ENCODE measurements around the gene TFAP2C. TPM values are rescaled to one million over a fixed set of nuclear protein-coding genes. Genes with fewer than 3 reads are reported as not detected.

TFAP2C gene
- total RNA-seq, 1 experiment from 2014 or later, result not detected

DNA sequence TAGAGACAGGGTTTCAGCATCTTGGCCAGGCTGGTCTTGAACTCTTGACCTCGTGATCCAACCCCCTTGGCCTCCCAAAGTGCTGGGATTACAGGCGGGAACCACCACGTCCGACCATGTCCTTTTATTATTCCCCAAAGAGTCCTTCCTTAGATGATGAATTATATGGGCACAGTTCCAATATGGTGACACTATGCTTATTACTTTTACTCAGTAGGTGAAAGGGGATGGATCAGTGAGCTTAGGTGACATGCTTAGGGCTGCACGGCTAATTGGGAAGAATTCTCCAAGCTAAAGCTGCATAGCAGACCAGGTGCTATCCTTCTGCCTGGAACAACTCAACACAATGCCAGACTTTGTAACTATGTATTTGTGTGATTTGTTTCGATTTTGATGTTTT, 38.2 kb upstream of the TFAP2C start:
- H3K4me2 ChIP-seq (ENCODE audit: low read depth, low read length, poor library complexity, severe bottlenecking), result no peak overlapping the region
- no peak overlapping the region for H3K4me3 ChIP-seq (ENCODE audit: low read length)
- no peaks in the 10 kb centered on the region for H4K20me1 ChIP-seq (ENCODE audit: insufficient read depth, low read depth, low read length)
- no peaks in the 10 kb centered on the region for H3K27me3 ChIP-seq (ENCODE audit: low read length)
- no peak overlapping the region for H3K27ac ChIP-seq (ENCODE audit: low read length)
- H3K9ac ChIP-seq (ENCODE audit: low read length), result no peak overlapping the region
- H3K9me2 ChIP-seq (replicated peaks; ENCODE audit: insufficient read depth, low read length), result no peaks in the 10 kb centered on the region
- DNase-seq, result no peak
- no peaks in the 10 kb centered on the region for H3K36me3 ChIP-seq (ENCODE audit: insufficient read depth, low read length)
- no peak overlapping the region for H2AFZ ChIP-seq (ENCODE audit: low read length)
- H3K79me2 ChIP-seq (ENCODE audit: low read length), result no peaks in the 10 kb centered on the region
- H3K9me3 ChIP-seq (ENCODE audit: low read length), result no peaks in the 10 kb centered on the region
- H3K4me1 ChIP-seq (ENCODE audit: low read length), result no peaks in the 10 kb centered on the region

DNA sequence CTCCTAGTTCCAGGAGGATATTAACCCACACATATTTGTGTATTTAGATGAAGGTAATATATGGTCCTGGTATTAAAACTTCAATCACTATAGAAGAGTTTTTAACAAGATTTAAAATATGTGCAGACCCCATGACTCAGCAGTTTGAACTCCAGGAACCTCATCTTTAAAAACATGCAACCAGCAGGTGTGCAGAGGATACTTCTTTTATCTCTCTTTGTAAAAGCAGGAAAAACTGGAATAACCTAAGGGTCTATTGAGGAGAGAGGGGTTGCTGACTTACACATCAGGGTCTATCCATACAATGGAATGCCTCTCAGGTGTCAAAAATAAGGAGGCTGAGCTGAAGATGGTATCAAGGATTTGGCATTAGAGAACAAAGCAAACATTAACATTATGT, 36.9 kb upstream of the TFAP2C start:
- H3K4me3 ChIP-seq (ENCODE audit: low read length), result no peak overlapping the region
- no peaks in the 10 kb centered on the region for H3K9me3 ChIP-seq (ENCODE audit: low read length)
- H2AFZ ChIP-seq (ENCODE audit: low read length), result no peak overlapping the region
- no peaks in the 10 kb centered on the region for H3K27me3 ChIP-seq (ENCODE audit: low read length)
- H3K9me2 ChIP-seq (replicated peaks; ENCODE audit: insufficient read depth, low read length), result no peaks in the 10 kb centered on the region
- no peak overlapping the region for H3K4me2 ChIP-seq (ENCODE audit: low read depth, low read length, poor library complexity, severe bottlenecking)
- no peak overlapping the region for H3K27ac ChIP-seq (ENCODE audit: low read length)
- no peaks in the 10 kb centered on the region for H3K36me3 ChIP-seq (ENCODE audit: insufficient read depth, low read length)
- H4K20me1 ChIP-seq (ENCODE audit: insufficient read depth, low read depth, low read length), result no peaks in the 10 kb centered on the region
- H3K4me1 ChIP-seq (ENCODE audit: low read length), result no peaks in the 10 kb centered on the region
- H3K79me2 ChIP-seq (ENCODE audit: low read length), result no peaks in the 10 kb centered on the region
- DNase-seq, result no peak
- no peak overlapping the region for H3K9ac ChIP-seq (ENCODE audit: low read length)

GRCh38 chr20:56592817-56593216, 36.3 kb upstream of the TFAP2C start:
- Histone ChIP-seq H2AFZ (ENCODE audit: low read length) (no peak overlapping the region), H3K9me2 (replicated peaks; ENCODE audit: insufficient read depth, low read length) (no peaks in the 10 kb centered on the region), H3K9me3 (ENCODE audit: low read length) (no peaks in the 10 kb centered on the region), H3K79me2 (ENCODE audit: low read length) (no peaks in the 10 kb centered on the region), H3K9ac (ENCODE audit: low read length) (no peak overlapping the region), H4K20me1 (ENCODE audit: insufficient read depth, low read depth, low read length) (no peaks in the 10 kb centered on the region), H3K4me2 (ENCODE audit: low read depth, low read length, poor library complexity, severe bottlenecking) (no peak overlapping the region), H3K27ac (ENCODE audit: low read length) (no peak overlapping the region), H3K36me3 (ENCODE audit: insufficient read depth, low read length) (no peaks in the 10 kb centered on the region), H3K4me3 (ENCODE audit: low read length) (no peak overlapping the region), H3K27me3 (ENCODE audit: low read length) (no peaks in the 10 kb centered on the region), H3K4me1 (ENCODE audit: low read length) (no peaks in the 10 kb centered on the region)
- DNase-seq, result no peak

DNA sequence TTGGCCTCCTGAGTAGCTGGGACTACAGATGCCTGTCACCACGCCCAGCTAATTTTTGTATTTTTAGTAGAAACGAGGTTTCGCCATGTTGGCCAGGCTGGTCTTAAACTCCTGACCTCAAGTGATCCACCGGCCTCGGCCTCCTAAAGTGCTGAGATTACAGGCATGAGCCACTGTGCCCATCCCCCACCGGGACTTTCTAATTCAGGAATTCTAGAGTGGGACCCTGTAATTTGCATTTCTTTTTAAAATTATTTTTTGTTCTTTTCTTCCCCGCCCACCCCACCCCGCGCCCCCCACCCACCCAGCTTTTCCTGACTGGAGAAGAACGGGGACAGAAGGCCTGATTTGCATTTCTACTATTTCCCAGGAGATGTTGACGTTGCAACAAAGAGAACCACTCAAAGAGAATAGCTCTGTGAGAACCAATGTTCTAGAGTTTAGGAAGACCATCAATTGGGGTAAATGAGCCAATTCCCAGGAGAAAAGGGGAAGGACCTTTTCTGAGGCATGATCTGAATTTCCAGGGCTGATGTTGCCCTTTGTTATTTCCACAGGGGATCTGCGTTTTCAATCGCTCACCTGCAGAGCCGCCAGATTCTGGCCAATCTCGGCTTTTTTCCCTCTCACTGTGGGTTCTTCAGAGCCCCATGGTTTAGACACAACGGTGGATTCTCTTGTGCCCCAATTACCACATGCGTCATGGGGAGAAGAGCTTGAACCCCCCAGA, 33.2 kb upstream of the TFAP2C start:
- Histone ChIP-seq H3K9me2 (replicated peaks; ENCODE audit: insufficient read depth, low read length) (no peaks in the 10 kb centered on the region), H3K36me3 (ENCODE audit: insufficient read depth, low read length) (no peaks in the 10 kb centered on the region), H3K9ac (ENCODE audit: low read length) (no peak overlapping the region), H3K4me1 (ENCODE audit: low read length) (no peaks in the 10 kb centered on the region), H3K79me2 (ENCODE audit: low read length) (no peaks in the 10 kb centered on the region), H4K20me1 (ENCODE audit: insufficient read depth, low read depth, low read length) (no peaks in the 10 kb centered on the region), H3K27me3 (ENCODE audit: low read length) (no peaks in the 10 kb centered on the region), H3K4me3 (ENCODE audit: low read length) (no peak overlapping the region), H3K4me2 (ENCODE audit: low read depth, low read length, poor library complexity, severe bottlenecking) (no peak overlapping the region), H3K27ac (ENCODE audit: low read length) (no peak overlapping the region), H2AFZ (ENCODE audit: low read length) (no peak overlapping the region), H3K9me3 (ENCODE audit: low read length) (no peaks in the 10 kb centered on the region)
- no peak for DNase-seq

DNA sequence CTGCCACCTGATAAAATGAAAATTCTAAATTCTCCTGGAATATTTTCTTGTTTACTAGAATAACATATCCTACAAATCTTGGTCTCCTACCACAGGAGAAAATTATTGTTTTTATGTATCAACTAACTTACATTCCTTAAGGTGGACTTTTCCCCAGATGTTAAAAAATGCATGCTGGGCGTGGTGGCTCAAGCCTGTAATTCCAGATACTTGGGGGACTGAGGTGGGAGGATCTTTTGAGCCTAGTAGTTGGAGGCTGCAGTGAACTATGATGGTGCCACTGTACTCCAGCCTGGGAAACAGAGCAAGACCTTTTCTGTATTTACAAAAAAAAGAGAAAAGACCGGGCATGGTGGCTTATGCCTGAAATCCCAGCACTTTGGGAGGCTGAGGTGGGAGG, 27.9 kb upstream of the TFAP2C start:
- H3K9me3 ChIP-seq (ENCODE audit: low read length), result no peaks in the 10 kb centered on the region
- no peaks in the 10 kb centered on the region for H3K4me1 ChIP-seq (ENCODE audit: low read length)
- H3K4me2 ChIP-seq (ENCODE audit: low read depth, low read length, poor library complexity, severe bottlenecking), result no peak overlapping the region
- H3K27me3 ChIP-seq (ENCODE audit: low read length), result no peaks in the 10 kb centered on the region
- no peaks in the 10 kb centered on the region for H3K79me2 ChIP-seq (ENCODE audit: low read length)
- no peaks in the 10 kb centered on the region for H3K9me2 ChIP-seq (replicated peaks; ENCODE audit: insufficient read depth, low read length)
- DNase-seq, result no peak
- no peak overlapping the region for H3K4me3 ChIP-seq (ENCODE audit: low read length)
- H3K9ac ChIP-seq (ENCODE audit: low read length), result no peak overlapping the region
- no peaks in the 10 kb centered on the region for H3K36me3 ChIP-seq (ENCODE audit: insufficient read depth, low read length)
- H4K20me1 ChIP-seq (ENCODE audit: insufficient read depth, low read depth, low read length), result no peaks in the 10 kb centered on the region
- H3K27ac ChIP-seq (ENCODE audit: low read length), result no peak overlapping the region
- H2AFZ ChIP-seq (ENCODE audit: low read length), result no peak overlapping the region

DNA sequence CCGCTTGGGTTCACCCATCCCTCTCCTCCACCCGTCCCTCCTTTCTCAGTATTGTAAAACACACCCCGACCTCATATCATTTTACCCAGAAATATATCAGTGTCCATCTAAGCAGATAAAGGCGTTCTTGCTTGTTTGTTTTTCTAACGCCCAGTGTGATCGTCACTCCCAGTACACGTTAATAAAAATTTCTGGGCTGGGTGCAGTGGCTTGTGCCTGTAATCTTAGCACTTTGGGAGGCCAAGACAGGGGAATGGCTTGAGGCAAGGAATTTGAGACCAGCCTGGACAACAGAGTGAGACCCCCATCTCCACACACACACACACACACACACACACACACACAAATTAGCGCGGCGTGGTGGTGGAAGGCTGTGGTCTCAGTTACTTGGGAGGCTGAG, 24.4 kb upstream of the TFAP2C start:
- no peak overlapping the region for H3K4me2 ChIP-seq (ENCODE audit: low read depth, low read length, poor library complexity, severe bottlenecking)
- H3K79me2 ChIP-seq (ENCODE audit: low read length), result no peaks in the 10 kb centered on the region
- H3K9me3 ChIP-seq (ENCODE audit: low read length), result no peaks in the 10 kb centered on the region
- no peaks in the 10 kb centered on the region for H3K27me3 ChIP-seq (ENCODE audit: low read length)
- H3K36me3 ChIP-seq (ENCODE audit: insufficient read depth, low read length), result no peaks in the 10 kb centered on the region
- H2AFZ ChIP-seq (ENCODE audit: low read length), result no peak overlapping the region
- no peaks in the 10 kb centered on the region for H3K9me2 ChIP-seq (replicated peaks; ENCODE audit: insufficient read depth, low read length)
- no peak overlapping the region for H3K9ac ChIP-seq (ENCODE audit: low read length)
- no peaks in the 10 kb centered on the region for H4K20me1 ChIP-seq (ENCODE audit: insufficient read depth, low read depth, low read length)
- H3K4me3 ChIP-seq (ENCODE audit: low read length), result no peak overlapping the region
- H3K4me1 ChIP-seq (ENCODE audit: low read length), result no peaks in the 10 kb centered on the region
- no peak overlapping the region for H3K27ac ChIP-seq (ENCODE audit: low read length)
- no peak for DNase-seq

DNA sequence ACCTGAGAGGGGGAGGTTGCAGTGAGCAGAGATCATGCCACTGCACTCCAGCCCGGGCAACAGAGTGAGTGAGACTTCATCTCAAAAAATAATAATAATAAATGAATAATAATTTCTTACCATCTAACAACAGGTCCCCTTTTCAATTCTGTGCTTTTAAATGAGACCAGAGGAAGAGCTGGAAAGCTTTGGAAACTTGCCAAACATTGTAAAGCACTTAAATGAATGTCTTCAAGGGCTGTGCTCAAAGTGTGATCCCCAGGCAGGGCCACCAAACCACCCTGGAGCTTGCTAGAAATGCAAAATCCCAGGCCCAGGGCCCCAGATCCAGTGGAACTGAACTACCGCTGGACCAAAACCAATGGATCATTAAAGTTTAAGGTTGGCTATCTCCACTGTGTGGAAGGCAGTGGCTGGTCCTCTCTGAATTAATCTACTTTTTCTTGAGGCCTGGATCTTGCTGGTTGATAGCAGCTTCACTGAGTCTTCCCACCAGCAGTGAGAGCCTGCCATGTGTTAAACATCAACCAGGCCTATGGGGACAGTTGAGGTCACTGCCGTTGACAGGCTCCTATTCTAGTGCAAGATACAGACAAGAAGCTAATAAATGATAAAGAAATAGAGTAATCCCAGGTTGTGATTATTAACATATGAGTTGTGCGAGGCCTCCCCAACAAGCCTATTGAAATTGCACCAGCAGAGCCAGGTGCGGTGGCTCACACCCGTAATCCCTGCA, 23.7 kb upstream of the TFAP2C start:
- no peak overlapping the region for H3K4me2 ChIP-seq (ENCODE audit: low read depth, low read length, poor library complexity, severe bottlenecking)
- no peaks in the 10 kb centered on the region for H3K9me2 ChIP-seq (replicated peaks; ENCODE audit: insufficient read depth, low read length)
- no peaks in the 10 kb centered on the region for H3K4me1 ChIP-seq (ENCODE audit: low read length)
- no peaks in the 10 kb centered on the region for H3K79me2 ChIP-seq (ENCODE audit: low read length)
- no peak overlapping the region for H3K9ac ChIP-seq (ENCODE audit: low read length)
- no peak for DNase-seq
- no peaks in the 10 kb centered on the region for H3K9me3 ChIP-seq (ENCODE audit: low read length)
- H3K27ac ChIP-seq (ENCODE audit: low read length), result no peak overlapping the region
- H4K20me1 ChIP-seq (ENCODE audit: insufficient read depth, low read depth, low read length), result no peaks in the 10 kb centered on the region
- H2AFZ ChIP-seq (ENCODE audit: low read length), result no peak overlapping the region
- H3K36me3 ChIP-seq (ENCODE audit: insufficient read depth, low read length), result no peaks in the 10 kb centered on the region
- no peak overlapping the region for H3K4me3 ChIP-seq (ENCODE audit: low read length)
- H3K27me3 ChIP-seq (ENCODE audit: low read length), result no peaks in the 10 kb centered on the region

DNA sequence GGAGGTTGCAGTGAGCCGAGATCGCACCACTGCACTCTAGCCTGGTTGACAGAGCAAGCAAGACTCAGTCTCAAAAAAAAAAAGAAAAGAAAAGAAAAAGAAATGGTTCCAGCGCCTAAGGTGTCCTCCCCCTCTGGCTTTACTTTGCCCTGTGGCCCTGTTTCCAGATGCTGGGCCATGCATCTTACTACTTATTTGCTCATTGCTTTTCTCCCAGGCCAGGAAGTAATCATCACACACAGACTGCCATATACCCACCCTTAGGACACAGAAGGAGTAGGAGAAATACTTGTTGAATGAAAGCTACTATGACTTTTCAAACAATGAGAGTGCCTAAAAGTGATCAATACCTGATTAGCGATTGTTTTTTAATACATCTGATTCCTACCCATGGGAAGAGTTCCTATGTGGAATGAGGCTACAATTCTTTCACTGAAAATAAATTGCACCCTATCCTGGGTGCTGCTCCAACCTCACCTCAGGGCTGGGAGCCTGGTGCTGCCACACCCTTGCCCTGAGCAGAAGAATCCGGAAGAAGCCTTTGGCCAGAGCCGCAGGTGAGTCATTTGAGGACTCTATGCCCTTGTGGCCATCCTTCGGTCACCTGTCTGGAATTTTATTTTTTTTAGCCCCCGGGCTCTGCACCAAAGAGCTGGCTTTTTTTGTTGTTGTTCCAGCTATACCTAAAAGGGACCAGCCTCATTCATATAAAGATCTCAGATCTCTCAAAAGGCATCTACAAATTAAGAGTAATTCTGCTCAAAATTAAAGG, 22.7 kb upstream of the TFAP2C start:
- Histone ChIP-seq H4K20me1 (ENCODE audit: insufficient read depth, low read depth, low read length) (no peaks in the 10 kb centered on the region), H3K36me3 (ENCODE audit: insufficient read depth, low read length) (no peaks in the 10 kb centered on the region), H3K4me2 (ENCODE audit: low read depth, low read length, poor library complexity, severe bottlenecking) (no peak overlapping the region), H3K9ac (ENCODE audit: low read length) (no peak overlapping the region), H3K27ac (ENCODE audit: low read length) (no peak overlapping the region), H2AFZ (ENCODE audit: low read length) (no peak overlapping the region), H3K4me3 (ENCODE audit: low read length) (no peak overlapping the region), H3K79me2 (ENCODE audit: low read length) (no peaks in the 10 kb centered on the region), H3K9me3 (ENCODE audit: low read length) (no peaks in the 10 kb centered on the region), H3K9me2 (replicated peaks; ENCODE audit: insufficient read depth, low read length) (no peaks in the 10 kb centered on the region), H3K4me1 (ENCODE audit: low read length) (no peaks in the 10 kb centered on the region), H3K27me3 (ENCODE audit: low read length) (no peaks in the 10 kb centered on the region)
- DNase-seq, result no peak
